ENCODE data around the gene TFAM.

Gene TFAM

DNA sequence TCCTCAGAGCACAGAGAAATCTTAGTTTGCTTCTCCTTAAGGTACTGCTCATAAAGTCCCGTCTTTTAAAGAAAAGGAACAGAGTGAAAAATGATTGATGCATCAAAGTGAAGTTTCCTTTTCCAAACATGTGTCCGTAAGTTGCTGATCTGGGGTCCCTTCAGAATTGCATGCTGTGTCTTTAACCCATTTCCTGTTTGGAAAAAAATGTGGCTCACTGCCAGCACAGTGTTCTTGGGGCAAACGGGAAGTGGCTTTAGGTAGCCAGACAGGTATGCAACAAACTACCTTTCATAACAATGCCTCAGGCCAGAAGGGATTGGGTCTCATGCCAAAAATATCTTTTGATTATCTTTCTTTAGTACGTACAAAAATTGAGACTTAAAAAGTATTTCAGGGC, 50.9 kb downstream of the TFAM start:
- DNase-seq: no peak

DNA sequence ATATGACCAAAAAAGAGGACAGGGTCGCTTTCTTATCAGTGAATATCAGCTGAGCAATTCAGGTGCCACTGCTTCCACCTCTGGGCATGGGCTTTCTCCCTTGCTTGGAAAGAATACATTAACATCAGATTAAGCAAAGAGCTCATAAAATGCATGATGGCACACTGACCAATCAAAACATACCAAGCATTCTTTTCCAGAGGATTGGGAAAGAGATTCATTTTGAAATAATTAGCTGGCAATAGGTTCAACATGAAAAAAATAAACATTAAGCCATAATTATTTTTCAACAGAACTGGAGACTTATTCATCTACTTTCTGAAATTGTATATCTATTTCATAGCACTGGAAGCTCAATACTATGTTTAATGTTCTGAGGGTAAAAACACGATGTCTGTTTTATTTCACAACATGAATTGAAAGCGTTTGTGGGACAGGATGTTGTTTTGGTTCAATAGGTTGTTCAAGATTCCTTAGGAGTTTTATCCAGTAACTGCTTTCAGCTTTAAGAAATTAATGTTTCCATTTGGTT, 53.2 kb downstream of the TFAM start:
- no peak for DNase-seq

DNA sequence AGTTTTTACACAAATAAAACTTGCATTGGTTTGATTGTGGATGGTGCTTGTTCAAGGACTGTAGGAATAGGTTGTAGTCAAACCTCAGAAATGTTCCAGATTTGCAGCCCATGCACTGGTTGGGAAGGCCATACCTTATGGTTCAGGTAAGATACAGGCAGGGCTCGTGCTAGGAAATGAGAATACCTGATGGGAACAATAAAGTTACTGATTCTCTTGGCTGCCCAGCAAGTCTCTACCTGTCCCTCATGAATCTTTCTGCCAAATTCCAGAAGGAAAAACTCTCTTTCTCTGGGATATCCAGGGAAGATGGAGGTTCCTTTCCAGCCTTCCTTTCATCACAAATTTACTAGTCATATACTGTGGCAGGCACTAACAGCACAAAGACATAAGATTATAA, 53.8 kb downstream of the TFAM start:
- no peak for DNase-seq

DNA sequence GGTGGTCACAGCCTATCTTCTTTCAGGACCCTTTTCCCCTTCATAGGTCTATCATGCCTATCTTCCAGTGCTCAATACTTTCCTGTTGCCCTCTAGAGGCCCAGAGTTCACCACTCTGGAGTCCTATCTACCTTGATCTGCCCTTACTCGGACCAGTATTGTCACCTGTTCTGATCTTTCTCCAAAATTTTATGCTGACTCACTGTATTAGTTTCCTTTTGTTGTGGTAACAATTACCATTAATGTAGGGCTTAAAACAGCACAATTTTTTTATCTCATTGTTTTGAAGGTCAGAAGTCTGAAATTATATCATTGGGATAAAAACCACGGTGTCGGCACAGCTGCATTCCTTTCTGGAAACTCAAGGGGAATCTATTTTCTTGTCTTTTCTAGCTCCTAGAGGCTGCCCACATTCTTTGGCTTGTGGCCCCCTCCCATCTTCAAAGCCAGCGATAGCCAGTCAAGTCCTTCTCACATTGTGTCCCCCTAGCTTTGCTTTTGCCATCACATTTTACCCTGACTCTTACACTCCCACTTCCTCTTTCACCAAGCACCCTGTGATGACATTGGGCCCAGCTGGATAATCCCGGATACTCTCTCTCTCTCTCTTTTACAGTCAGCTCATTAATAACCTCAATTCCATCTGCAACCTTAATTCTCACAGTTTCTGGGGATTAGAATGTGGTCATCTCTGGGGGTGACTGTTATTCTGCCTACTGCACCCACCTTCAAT, 54.6 kb downstream of the TFAM start:
- DNase-seq: no peak

DNA sequence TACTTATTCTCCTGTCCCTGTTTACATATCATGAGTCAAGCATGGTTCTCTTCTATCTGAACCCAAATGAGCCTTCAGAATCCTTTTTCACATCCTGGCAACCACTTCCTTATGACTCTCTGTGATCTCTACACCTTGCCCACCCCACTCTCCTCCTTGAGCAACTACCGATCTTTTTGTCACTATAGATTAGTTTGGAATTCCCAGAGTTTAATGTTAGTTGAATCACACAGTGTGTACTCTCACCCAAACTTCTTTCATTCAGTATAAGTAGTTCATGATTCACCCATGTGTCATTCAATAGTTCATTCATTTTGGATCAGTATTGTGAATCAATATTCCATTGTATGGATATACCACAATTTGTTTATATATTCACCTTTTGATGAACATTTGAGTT, 55.3 kb downstream of the TFAM start:
- DNase-seq: no peak

DNA sequence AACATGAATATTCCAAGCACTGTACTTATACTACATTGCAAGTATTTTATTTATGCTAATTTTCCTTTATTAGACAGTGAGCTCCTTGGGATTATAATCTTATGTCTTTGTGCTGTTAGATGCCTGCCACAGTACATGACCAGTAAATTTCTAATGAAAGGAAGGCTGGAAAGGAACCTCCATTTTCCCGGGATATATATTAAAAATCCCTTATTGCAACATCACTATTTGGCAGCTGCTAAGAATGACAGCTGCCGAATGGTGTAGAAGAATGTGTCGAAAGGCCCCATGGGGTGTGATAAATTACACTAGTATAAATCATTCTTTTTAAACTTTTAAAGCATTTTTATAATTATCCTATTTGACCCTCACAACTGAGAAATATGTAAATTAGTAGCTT, 59.1 kb downstream of the TFAM start:
- no peak for DNase-seq

DNA sequence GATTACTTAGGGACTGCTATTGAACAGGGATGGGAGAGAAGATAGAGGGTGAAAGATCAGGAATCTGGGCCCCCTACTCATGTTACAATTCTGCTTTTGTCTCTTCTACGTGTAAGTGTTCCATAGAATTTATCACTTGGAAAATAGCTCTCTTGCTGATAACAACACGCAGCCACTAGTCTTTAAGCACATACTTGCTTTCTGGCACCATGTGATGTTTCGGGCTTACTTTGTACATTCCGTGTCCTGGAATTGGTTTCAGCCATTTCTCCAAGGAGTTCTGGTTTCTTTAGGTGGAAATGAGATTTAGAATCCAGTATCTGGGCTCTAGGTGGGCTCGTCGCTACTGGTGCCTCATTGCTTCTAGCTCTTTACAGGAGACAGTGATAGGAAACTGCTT, 59.7 kb downstream of the TFAM start:
- DNase-seq: no peak

DNA sequence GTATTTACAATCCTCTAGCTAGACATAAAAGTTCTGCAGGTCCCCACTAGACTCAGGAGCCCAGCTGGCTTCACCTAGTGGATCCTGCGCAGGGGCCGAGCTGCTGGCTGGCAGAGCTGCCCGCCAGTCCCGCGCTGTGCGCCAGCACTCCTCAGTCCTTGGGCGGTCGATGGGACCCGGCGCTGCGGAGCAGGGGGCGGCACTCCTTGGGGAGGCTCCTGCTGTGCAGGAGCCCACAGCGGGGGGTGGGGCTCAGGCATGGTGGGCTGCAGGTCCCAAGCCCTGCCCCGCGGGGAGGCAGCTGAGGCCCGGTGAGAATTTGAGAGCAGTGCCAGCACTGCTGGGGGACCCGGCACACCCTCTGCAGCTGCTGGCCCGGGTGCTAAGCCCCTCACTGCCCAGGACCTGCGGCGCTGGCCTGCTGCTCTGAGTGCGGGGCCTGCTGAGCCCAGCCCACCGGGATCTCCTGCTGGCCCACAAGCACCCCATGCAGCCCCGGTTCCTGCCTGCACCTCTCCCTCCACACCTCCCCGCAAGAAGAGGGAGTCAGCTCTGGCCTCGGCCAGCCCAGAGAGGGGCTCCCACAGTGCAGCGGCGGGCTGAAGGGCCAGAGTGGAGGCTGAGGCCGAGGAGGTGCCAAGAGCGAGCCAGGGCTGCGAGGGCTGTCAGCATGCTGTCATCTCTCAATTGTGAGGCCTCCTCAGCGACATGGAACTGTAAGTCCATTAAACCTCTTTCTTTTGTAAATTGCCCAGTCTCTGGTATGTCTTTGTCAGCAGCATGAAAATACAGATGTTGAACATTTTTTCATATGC, 63.1 kb downstream of the TFAM start:
- no peak for DNase-seq

All from CD4-positive, alpha-beta T cell treated with Interferon gamma for 1 hour (primary cell).